ENCODE measurements around the gene CDT1. TPM values are rescaled to one million over a fixed set of nuclear protein-coding genes. Genes with fewer than 3 reads are reported as not detected.

CDT1 gene
- total RNA-seq, 1 experiment from 2014 or later, result 160 TPM

DNA sequence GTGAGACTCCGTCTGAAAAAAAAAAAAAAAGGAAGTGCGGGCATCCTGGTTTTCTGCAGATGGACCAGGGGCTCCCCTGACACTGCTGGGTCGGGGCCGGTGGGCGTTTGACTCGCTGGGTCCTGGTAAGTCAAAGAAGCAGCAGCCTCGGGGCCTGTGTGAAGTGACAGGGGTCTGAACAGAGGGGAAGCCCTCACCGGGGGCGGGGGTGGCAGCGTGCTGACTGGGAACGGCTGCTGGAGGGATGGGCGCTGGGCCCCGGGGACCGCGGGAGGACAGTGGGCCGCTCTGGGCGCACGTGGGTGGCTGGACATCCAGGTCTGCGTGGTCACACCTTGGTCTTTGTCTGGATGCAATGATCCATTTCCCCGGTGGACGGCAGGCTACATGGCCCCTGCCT, 45.0 kb downstream of the CDT1 start:
- intact Hi-C loops (cut with micrococcal nuclease), result no loop called here
- no TSS peak for BruUV-seq (replicated peaks)
- Histone ChIP-seq H3K9me3 (ENCODE audit: control insufficient read depth in 1 of 2, insufficient read depth in 1 of 2, low read depth in 1 of 2, low read length in 2 of 2) (no peaks in the 10 kb centered on the region), H3K4me1 (ENCODE audit: control insufficient read depth in 1 of 2, insufficient read depth in 2 of 2, low read length in 2 of 2) (no peaks in the 10 kb centered on the region), H3K4me2 (ENCODE audit: low read length) (no peak overlapping the region), H2AFZ (ENCODE audit: low read depth, low read length, poor library complexity, severe bottlenecking) (no peak overlapping the region), H3K9ac (ENCODE audit: low read length) (no peak overlapping the region), H3K9me2 (ENCODE audit: insufficient read depth) (no peaks in the 10 kb centered on the region), H3K79me2 (ENCODE audit: insufficient read depth, low read length) (no peaks in the 10 kb centered on the region), H3K36me3 (ENCODE audit: control insufficient read depth in 1 of 2, insufficient read depth in 2 of 2, low read length in 2 of 2) (no peaks in the 10 kb centered on the region), H3K27ac (ENCODE audit: low read depth, low read length) (no peak overlapping the region), H4K20me1 (ENCODE audit: insufficient read depth) (no peaks in the 10 kb centered on the region), H3K27me3 (ENCODE audit: insufficient read depth, low read length) (no peaks in the 10 kb centered on the region), H3K4me3 (replicated peaks in 1 of 2; ENCODE audit: low read depth in 1 of 2, low read length in 2 of 2) (no peak overlapping the region)
- CTCF ChIA-PET, result no interaction called here
- ATAC-seq, result no peak
- no peak for TF ChIP-seq SRF (IDR thresholded peaks at IDR 0.05; ENCODE audit: low read depth)
- no peak for TF ChIP-seq SIN3A (IDR thresholded peaks at IDR 0.05; ENCODE audit: low read depth)
- TF ChIP-seq POLR2AphosphoS5 (IDR thresholded peaks at IDR 0.05; ENCODE audit: low read depth, low read length), result no peak
- no peak for TF ChIP-seq CBX3 (IDR thresholded peaks at IDR 0.05; ENCODE audit: low read depth)
- POLR2A ChIA-PET, result interaction anchor here (1.1 to 1.7 kb wide), 3 partner anchors 9 to 711 kb away, joined by 3 to 5 read pairs (median 4); partner anchors contain the start of genes APRT, GALNS and TRAPPC2L
- no peak for DNase-seq (ENCODE audit: low read depth, low spot score)
- RAD21 ChIA-PET (ENCODE audit: low non-redundant PET in 1 of 2, low total read pairs in 2 of 2, uncharacterized antibody in 2 of 2, unreplicated experiment in 2 of 2), result no interaction called here

DNA sequence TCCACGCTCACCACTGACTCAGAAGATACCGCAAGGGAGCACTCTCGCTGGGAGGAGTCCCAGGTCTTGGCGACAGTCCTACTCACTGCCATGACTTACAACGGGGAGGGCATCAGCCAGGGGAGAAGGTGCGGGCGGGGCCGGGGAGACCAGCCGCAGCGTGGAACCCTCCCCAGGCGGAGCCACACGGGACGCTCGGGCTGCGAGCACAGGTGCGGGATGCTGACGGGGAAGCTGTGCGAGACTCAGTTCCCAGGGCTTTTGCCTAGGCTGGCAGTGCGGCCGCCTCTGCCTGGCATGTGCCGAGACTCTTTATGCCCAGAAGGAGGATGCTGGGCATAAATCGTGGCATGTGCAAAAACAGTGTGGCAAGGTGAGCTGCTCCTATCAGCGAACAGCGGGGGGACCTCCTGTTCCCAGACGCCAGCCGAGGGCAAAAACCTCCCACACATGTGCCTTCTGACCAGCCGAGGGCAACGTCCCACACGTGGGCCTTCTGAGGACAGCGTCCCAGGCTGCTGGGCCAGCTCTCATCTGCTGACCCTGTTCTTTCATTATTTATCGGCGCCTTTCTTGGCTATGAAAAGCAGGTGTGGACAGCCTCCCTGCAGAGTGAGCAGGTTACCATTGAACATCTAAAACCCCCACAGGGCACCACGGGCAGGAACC, 47.1 kb downstream of the CDT1 start:
- H4K20me1 ChIP-seq (ENCODE audit: insufficient read depth), result no peaks in the 10 kb centered on the region
- peaks cover 4% of the 10 kb centered on the region; the same call in 1 of the 2 replicates for H3K79me2 ChIP-seq (ENCODE audit: insufficient read depth, low read length)
- H3K27ac ChIP-seq (ENCODE audit: low read depth, low read length), result no peak overlapping the region
- no peak overlapping the region for H3K9ac ChIP-seq (ENCODE audit: low read length)
- ChIA-PET RAD21 (ENCODE audit: low non-redundant PET in 1 of 2, low total read pairs in 2 of 2, uncharacterized antibody in 2 of 2, unreplicated experiment in 2 of 2) (no interaction called here), CTCF (no interaction called here), POLR2A (no interaction called here)
- no peaks in the 10 kb centered on the region for H3K36me3 ChIP-seq (ENCODE audit: control insufficient read depth in 1 of 2, insufficient read depth in 2 of 2, low read length in 2 of 2)
- ATAC-seq (no peak), DNase-seq (ENCODE audit: low read depth, low spot score) (no peak)
- BruUV-seq (replicated peaks), result no TSS peak
- no peaks in the 10 kb centered on the region for H3K27me3 ChIP-seq (ENCODE audit: insufficient read depth, low read length)
- peaks cover 10% of the 10 kb centered on the region in 2 experiments for H3K4me1 ChIP-seq (ENCODE audit: control insufficient read depth in 1 of 2, insufficient read depth in 2 of 2, low read length in 2 of 2)
- no peaks in the 10 kb centered on the region for H3K9me3 ChIP-seq (ENCODE audit: control insufficient read depth in 1 of 2, insufficient read depth in 1 of 2, low read depth in 1 of 2, low read length in 2 of 2)
- intact Hi-C loops (cut with micrococcal nuclease), result no loop called here
- H3K4me2 ChIP-seq (ENCODE audit: low read length), result no peak overlapping the region
- no peak overlapping the region for H3K4me3 ChIP-seq (replicated peaks in 1 of 2; ENCODE audit: low read depth in 1 of 2, low read length in 2 of 2)
- H3K9me2 ChIP-seq (ENCODE audit: insufficient read depth), result no peaks in the 10 kb centered on the region
- H2AFZ ChIP-seq (ENCODE audit: low read depth, low read length, poor library complexity, severe bottlenecking), result no peak overlapping the region
- TF ChIP-seq RAD21 (IDR thresholded peaks at IDR 0.05; ENCODE audit: low read depth) (no peak), FOSL1 (IDR thresholded peaks at IDR 0.05; ENCODE audit: low read depth) (no peak), ELF1 (IDR thresholded peaks at IDR 0.05; ENCODE audit: borderline replicate concordance, low read depth) (no peak), SRF (IDR thresholded peaks at IDR 0.05; ENCODE audit: low read depth) (no peak), SP1 (IDR thresholded peaks at IDR 0.05; ENCODE audit: low read depth) (no peak), CBX3 (IDR thresholded peaks at IDR 0.05; ENCODE audit: low read depth) (no peak), SIN3A (IDR thresholded peaks at IDR 0.05; ENCODE audit: low read depth) (no peak)
- TF ChIP-seq, protein P1, sequence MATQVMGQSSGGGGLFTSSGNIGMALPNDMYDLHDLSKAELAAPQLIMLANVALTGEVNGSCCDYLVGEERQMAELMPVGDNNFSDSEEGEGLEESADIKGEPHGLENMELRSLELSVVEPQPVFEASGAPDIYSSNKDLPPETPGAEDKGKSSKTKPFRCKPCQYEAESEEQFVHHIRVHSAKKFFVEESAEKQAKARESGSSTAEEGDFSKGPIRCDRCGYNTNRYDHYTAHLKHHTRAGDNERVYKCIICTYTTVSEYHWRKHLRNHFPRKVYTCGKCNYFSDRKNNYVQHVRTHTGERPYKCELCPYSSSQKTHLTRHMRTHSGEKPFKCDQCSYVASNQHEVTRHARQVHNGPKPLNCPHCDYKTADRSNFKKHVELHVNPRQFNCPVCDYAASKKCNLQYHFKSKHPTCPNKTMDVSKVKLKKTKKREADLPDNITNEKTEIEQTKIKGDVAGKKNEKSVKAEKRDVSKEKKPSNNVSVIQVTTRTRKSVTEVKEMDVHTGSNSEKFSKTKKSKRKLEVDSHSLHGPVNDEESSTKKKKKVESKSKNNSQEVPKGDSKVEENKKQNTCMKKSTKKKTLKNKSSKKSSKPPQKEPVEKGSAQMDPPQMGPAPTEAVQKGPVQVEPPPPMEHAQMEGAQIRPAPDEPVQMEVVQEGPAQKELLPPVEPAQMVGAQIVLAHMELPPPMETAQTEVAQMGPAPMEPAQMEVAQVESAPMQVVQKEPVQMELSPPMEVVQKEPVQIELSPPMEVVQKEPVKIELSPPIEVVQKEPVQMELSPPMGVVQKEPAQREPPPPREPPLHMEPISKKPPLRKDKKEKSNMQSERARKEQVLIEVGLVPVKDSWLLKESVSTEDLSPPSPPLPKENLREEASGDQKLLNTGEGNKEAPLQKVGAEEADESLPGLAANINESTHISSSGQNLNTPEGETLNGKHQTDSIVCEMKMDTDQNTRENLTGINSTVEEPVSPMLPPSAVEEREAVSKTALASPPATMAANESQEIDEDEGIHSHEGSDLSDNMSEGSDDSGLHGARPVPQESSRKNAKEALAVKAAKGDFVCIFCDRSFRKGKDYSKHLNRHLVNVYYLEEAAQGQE (IDR thresholded peaks at IDR 0.05; ENCODE audit: low read depth), result no peak
- TF ChIP-seq, protein P2, sequence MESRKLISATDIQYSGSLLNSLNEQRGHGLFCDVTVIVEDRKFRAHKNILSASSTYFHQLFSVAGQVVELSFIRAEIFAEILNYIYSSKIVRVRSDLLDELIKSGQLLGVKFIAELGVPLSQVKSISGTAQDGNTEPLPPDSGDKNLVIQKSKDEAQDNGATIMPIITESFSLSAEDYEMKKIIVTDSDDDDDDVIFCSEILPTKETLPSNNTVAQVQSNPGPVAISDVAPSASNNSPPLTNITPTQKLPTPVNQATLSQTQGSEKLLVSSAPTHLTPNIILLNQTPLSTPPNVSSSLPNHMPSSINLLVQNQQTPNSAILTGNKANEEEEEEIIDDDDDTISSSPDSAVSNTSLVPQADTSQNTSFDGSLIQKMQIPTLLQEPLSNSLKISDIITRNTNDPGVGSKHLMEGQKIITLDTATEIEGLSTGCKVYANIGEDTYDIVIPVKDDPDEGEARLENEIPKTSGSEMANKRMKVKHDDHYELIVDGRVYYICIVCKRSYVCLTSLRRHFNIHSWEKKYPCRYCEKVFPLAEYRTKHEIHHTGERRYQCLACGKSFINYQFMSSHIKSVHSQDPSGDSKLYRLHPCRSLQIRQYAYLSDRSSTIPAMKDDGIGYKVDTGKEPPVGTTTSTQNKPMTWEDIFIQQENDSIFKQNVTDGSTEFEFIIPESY (IDR thresholded peaks at IDR 0.05; ENCODE audit: extremely low read depth, insufficient replicate concordance, low read length), result no peak
- TF ChIP-seq, protein P3, sequence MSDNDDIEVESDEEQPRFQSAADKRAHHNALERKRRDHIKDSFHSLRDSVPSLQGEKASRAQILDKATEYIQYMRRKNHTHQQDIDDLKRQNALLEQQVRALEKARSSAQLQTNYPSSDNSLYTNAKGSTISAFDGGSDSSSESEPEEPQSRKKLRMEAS (IDR thresholded peaks at IDR 0.05), result no peak
- TF ChIP-seq, protein P4, sequence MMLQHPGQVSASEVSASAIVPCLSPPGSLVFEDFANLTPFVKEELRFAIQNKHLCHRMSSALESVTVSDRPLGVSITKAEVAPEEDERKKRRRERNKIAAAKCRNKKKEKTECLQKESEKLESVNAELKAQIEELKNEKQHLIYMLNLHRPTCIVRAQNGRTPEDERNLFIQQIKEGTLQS (IDR thresholded peaks at IDR 0.05), result no peak
